Esophagus muscularis mucosa (tissue), 4 donors: ENCODE data around the gene PROX1. TPM values are rescaled to one million over a fixed set of nuclear protein-coding genes. Genes with fewer than 3 reads are reported as not detected.

ENCODE experiments used
- DNase-seq: peaks from one replicate; pipeline ENCODE4 v3.0.0-alpha.2; 2017; ENCODE audit errors: extremely low spot score
- H3K27ac ChIP-seq, 4 donors: fragments of 200-600 bp; sonication (generic); replicated peaks in 1 of 4; 1 replicate in 3 of 4; 2 replicates in 1 of 4; pipeline ENCODE4 v1.5.1; 2016 to 2019; ENCODE audit warnings: mild to moderate bottlenecking in 1 of 4
- H3K27me3 ChIP-seq, 4 donors: fragments of 200-600 bp; sonication (generic); one replicate each; pipeline versions ENCODE4 v1.5.1 to v1.6.0; 2016 to 2019
- H3K36me3 ChIP-seq, 4 donors: fragments of 200-600 bp; sonication (generic); one replicate each; pipeline ENCODE4 v1.5.1; 2016 to 2019
- H3K4me1 ChIP-seq, 4 donors: fragments of 200-600 bp; sonication (generic); one replicate each; pipeline ENCODE4 v1.5.1; 2016 to 2019
- H3K4me3 ChIP-seq, 4 donors: fragments of 200-600 bp; sonication (generic); 1 replicate in 2 of 4; 2 replicates in 2 of 4; pipeline ENCODE4 v1.5.1; 2016 to 2019; ENCODE audit warnings: mild to moderate bottlenecking in 4 of 4, moderate library complexity in 1 of 4
- H3K9me3 ChIP-seq, 4 donors: fragments of 200-600 bp; sonication (generic); 1 replicate in 3 of 4; 2 replicates in 1 of 4; pipeline ENCODE4 v1.5.1; 2016 to 2019
- EP300 ChIP-seq: sonication (generic); formaldehyde crosslinking; IDR thresholded peaks from one replicate; pipeline ENCODE4 v1.6.1; 2017; ENCODE audit warnings: antibody characterized with exemption
- POLR2A ChIP-seq: fragments of 450-650 bp; IDR thresholded peaks from one replicate; pipeline ENCODE4 v1.6.1; 2017; ENCODE audit warnings: antibody characterized with exemption, moderate library complexity, mild to moderate bottlenecking, low read depth
- POLR2AphosphoS5 ChIP-seq, 2 donors: sonication (generic); formaldehyde crosslinking; IDR thresholded peaks; one replicate each; pipeline ENCODE4 v1.6.1; 2017; ENCODE audit warnings: antibody characterized with exemption in 2 of 2
- WGBS: methylation state at CpG from one replicate; pipeline ENCODE4 v1.1.5; 2018; 5-methylcytosine and 5-hydroxymethylcytosine counted together
- intact Hi-C: fragments of 100-400 bp; cut with DNase I; formaldehyde crosslinking; loops from one replicate; pipeline ENCODE4 v1.15.1; 2023
- total RNA-seq, 4 donors: library from RNA; depleted of rRNA; stranded (reverse); fragments of >200 nt; gene quantifications; one replicate each; pipeline versions ENCODE4 v1.1.0 to v1.2.1, GENCODE V29; 2016
- TF ChIP-seq, protein P1 (sequence below), 3 experiments: fragments of 200-600 bp in 2 of 3; fragments of 450-650 bp in 1 of 3; sonication (generic) in 2 of 3; IDR thresholded peaks; one replicate each; pipeline ENCODE4 v1.5.1; 2017 to 2019; ENCODE audit warnings: antibody characterized with exemption in 3 of 3, mild to moderate bottlenecking in 2 of 3, moderate library complexity in 1 of 3

The PROX1 gene
- total RNA-seq, 4 donors from 2014 or later: 2.0 to 5.3 (median 2.5) TPM

DNA sequence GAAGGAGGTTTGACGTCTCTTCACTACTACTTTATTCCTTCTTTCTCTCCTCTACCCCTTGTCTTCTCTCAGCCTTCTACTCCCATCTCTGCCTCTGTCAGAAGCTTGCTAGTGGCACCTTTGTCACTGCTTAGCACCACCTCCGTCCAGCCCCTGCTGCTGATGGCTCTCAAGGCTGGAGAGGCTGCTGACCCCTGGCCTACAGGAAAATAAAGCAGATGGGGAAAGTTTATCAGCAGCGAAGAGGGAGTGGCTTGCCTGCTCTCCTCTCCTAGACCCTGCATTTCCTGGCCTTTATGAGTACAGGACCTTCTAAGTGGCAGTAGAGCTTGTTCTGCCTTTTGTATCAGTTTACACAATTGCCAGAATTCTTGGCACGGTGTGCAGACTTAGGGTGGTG, 27.0 kb downstream of the PROX1 start:
- Histone ChIP-seq H3K27ac (no peak overlapping the region), H3K4me3 (no peak overlapping the region), H3K27me3 (peaks cover 0 to 12% (median 0%) of the 10 kb centered on the region in 4 donors), H3K9me3 (no peaks in the 10 kb centered on the region), H3K4me1 (peaks cover 0 to 13% (median 0%) of the 10 kb centered on the region in 4 donors), H3K36me3 (peaks cover 0 to 9% (median 0%) of the 10 kb centered on the region in 4 donors)
- DNase-seq: no peak
- TF ChIP-seq, protein P1, sequence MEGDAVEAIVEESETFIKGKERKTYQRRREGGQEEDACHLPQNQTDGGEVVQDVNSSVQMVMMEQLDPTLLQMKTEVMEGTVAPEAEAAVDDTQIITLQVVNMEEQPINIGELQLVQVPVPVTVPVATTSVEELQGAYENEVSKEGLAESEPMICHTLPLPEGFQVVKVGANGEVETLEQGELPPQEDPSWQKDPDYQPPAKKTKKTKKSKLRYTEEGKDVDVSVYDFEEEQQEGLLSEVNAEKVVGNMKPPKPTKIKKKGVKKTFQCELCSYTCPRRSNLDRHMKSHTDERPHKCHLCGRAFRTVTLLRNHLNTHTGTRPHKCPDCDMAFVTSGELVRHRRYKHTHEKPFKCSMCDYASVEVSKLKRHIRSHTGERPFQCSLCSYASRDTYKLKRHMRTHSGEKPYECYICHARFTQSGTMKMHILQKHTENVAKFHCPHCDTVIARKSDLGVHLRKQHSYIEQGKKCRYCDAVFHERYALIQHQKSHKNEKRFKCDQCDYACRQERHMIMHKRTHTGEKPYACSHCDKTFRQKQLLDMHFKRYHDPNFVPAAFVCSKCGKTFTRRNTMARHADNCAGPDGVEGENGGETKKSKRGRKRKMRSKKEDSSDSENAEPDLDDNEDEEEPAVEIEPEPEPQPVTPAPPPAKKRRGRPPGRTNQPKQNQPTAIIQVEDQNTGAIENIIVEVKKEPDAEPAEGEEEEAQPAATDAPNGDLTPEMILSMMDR (IDR thresholded peaks at IDR 0.05): no peak
- TF ChIP-seq EP300 (no peak), POLR2AphosphoS5 (IDR thresholded peaks at IDR 0.05) (no peak), POLR2A (no peak)
- WGBS: 64% methylated on average over 4 of the region's 4 CpGs
- intact Hi-C loops: no loop called here

DNA sequence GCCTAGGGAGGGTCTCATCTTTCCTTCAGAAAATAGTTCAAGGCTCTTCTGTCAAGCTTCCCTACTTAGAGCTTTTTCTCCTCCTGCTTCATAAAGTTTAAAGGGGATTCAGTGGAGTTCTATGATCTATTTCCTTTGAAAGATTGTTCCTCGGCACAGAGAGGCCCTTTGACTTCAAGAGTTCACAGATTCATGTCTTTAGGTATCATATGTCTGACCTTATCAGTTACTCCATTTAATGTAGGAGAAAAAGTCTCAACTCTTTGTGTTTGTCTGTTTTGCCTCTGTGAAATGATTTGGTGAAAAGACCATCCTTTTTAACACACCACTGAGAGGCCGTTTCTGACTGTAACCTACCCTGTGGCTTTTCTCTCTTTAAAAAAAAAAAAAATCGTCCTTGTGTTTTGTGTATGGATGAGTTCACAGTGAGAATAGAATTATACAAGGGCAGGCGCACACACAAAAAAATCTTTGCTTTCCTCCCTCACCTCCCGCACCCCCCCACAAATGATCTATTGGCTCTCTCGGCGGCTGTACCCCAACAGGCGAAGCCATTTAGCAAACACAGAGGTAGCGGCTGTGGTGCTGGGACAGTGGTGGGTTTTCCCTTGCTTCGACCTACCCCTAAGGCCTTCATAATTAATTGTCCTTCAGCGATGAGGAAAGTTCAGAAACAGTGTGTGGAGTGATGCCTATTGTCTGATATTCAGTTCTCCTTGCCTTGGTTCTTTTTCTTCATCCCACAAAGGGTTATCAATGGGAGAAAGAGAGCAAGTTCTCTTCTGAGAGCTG, 29.6 kb downstream of the PROX1 start:
- H3K9me3 ChIP-seq: no peaks in the 10 kb centered on the region
- WGBS: 84% methylated on average over 11 of the region's 11 CpGs
- intact Hi-C loops: no loop called here
- H3K4me3 ChIP-seq: no peak overlapping the region
- peaks cover 0 to 10% (median 0%) of the 10 kb centered on the region in 4 donors for H3K4me1 ChIP-seq
- no peaks in the 10 kb centered on the region for H3K36me3 ChIP-seq
- TF ChIP-seq, protein P1 (IDR thresholded peaks at IDR 0.05): no peak
- TF ChIP-seq POLR2A (no peak), EP300 (no peak), POLR2AphosphoS5 (IDR thresholded peaks at IDR 0.05) (no peak)
- no peak overlapping the region for H3K27ac ChIP-seq
- no peak for DNase-seq
- no peaks in the 10 kb centered on the region for H3K27me3 ChIP-seq

DNA sequence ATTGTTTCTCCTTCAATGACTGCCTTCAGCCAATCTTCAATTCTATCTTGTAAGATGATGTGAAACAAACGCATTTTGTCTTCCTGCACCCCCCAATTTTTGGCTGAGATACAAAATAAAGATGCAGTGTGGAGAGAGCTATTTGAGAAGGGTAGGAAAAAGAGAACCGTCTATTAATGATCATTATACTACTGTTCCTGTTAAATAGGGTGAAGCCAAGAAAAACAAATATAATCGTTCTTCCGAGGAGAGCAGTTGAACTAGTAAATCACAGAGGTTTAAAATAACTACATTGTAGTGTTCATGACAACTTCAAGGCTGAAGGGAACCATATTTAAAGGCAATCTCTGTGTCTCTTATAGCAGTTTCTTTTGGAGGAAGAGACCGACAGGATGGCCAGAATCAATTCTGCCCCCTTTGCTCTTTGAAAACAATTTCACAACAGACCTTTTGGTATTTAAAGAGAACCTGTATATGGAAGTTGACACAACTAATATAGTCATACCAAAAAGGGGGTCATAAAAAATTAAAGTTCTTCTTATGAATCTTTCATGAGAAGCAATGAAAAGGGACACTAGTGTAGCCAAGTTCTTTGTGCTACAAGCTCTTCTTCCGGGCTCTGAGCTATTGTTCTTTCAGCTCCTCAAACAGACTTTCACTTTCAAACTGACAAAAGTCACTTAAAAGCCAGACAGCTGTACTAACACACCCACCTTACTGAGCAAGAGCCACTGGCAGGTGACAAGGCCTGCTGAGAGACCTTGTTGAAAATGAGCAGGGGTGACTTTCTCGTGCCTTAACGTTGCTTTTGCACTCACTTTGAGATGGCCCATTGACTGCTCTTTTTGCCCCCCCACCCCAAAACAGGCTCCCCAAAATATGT, 30.9 kb downstream of the PROX1 start:
- no peaks in the 10 kb centered on the region for H3K36me3 ChIP-seq
- WGBS: 53% methylated on average over 8 of the region's 8 CpGs
- no peaks in the 10 kb centered on the region for H3K9me3 ChIP-seq
- no peak overlapping the region for H3K27ac ChIP-seq
- TF ChIP-seq POLR2A (no peak), POLR2AphosphoS5 (IDR thresholded peaks at IDR 0.05) (no peak), EP300 (no peak)
- TF ChIP-seq, protein P1 (IDR thresholded peaks at IDR 0.05): no peak
- H3K27me3 ChIP-seq: no peaks in the 10 kb centered on the region
- no peaks in the 10 kb centered on the region for H3K4me1 ChIP-seq
- no peak overlapping the region for H3K4me3 ChIP-seq
- intact Hi-C loops: no loop called here
- no peak for DNase-seq

DNA sequence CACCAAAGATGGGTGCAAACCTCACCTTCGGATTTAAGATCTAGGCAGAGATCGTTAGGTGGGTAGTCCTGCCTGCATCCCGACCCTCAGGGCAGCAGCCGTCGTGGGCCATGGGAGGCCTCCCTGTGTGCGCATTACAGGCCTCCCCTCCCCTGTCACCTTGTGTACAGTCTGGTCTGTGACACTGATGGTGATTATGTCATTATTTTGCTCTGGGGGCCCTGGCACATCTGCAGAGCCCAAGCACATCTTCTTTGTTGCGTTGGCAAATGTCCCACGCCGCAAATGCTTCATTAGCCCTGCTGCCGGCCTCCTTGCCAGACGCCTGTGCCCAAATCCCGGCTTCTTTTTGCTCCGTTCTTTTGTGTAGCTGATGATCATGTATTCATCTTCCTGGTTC, 31.7 kb downstream of the PROX1 start:
- 89% methylated on average over 13 of the region's 13 CpGs for WGBS
- Histone ChIP-seq H3K27ac (no peak overlapping the region), H3K27me3 (no peaks in the 10 kb centered on the region), H3K36me3 (no peaks in the 10 kb centered on the region), H3K9me3 (no peaks in the 10 kb centered on the region), H3K4me1 (no peaks in the 10 kb centered on the region), H3K4me3 (no peak overlapping the region)
- DNase-seq: no peak
- intact Hi-C loops: no loop called here
- no peak for TF ChIP-seq POLR2A
- no peak for TF ChIP-seq POLR2AphosphoS5 (IDR thresholded peaks at IDR 0.05)
- no peak for TF ChIP-seq EP300
- TF ChIP-seq, protein P1 (IDR thresholded peaks at IDR 0.05): no peak
